Measurements from ENCODE around the gene CSH1.

- TF ChIP-seq CTCF (IDR thresholded peaks at IDR 0.05) = no peak
- no peak for TF ChIP-seq EP300 (IDR thresholded peaks at IDR 0.05)
Observed at GRCh38 chr17:63914471-63914870, 18.1 kb upstream of the CSH1 start.

All from gastroesophageal sphincter (tissue), 3 donors.